GM15510 (cell line): Measurements from ENCODE around the gene PRSS8.

Experiments used
- POLR2A ChIP-seq: IDR thresholded peaks from 3 replicates; pipeline ENCODE4 v1.6.1; 2011; ENCODE audit warnings: borderline replicate concordance; ENCODE audit not compliant: insufficient read length; ENCODE audit errors: extremely low read depth

PRSS8 gene

DNA sequence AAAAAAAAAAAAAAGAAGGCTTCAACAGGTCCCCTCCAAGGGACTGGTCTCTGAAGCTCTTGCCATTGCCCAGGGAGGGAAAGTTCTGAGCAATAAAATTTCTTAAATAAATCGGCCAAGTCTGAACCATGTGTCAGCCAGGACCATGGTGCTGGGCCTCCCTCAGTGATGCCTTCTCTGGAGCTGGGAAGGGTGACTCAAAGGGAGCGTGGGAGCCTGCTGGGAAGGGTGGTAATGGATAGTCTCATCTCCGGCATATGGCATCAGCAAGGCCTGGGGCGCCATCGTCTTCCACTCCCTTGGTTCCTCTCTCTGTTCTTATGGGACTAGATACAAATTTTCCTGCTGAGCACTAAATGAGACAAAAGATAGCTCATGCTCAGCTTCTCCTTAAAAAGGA is 43.2 kb downstream of the PRSS8 start:
- no peak for TF ChIP-seq POLR2A

DNA sequence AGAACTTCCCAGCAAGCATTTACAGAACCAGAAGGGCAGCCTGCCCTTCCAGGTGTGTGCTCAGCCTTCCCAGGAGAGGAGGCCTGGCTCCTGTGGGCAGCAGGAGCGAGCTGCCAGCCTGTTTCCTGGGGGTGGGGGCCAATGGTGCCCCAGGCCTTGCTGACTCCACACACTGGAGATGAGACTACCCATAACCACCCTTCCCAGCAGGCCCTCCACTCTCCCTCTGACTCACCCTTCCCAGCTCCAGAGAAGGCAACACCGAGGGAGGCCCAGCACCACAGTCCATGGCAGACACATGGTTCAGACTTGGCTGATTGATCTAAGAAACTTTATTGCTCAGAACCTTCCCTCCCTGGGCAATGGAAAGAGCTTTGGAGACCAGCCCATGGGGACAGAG is 45.0 kb downstream of the PRSS8 start:
- no peak for TF ChIP-seq POLR2A

DNA sequence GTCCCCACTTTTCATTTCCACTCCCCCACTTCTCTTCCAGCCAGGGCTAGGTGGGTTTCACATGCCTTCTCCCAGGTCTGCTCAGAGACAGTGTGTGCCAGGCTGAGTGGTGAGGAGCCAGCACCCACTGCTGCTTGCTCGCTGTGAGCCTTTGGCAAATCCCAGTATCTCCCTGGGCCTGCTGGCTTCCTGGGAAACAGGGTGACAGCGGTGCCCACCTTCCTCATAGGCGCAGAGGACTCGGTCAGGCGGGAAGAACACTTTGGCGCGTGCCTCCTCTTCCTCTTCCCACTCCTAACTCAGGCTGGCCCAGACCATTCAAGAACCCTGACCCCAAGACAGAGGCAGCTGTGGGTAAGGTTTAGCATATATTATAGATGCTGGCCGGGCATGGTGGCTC is 46.3 kb downstream of the PRSS8 start:
- TF ChIP-seq POLR2A: no peak

DNA sequence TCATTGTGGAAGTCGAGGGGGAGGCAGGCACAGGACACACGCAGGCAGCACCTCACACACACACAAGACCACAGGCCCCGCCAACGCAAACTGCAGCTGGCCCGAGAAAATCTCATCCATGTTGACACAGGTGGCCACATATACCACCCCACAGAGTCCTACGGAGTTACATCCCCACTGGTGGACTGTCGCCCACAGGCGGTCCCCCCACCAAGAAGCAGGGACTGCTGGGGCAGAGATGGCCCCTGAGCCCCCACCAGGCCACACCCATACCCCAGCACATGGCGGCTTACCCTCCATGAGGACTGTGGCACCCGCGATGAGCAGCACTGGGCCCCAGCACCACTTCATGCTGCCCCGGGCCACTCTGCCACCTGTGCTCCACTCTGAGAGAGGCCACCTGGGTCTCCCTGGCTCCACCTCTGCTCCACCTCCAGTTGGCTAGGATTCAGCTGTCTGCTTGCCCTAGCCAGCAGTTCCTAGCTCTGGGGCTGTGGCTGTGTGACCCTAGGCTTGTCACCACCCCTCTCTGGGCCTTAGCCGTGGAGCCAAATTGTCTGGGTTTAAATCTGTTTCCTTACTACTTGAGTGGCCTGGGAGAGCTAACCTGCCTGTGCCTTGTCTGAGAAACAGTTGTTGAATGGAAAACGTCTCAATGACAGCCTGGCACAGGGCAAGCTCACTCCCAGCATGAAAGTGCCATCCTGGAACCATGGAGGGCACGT is 46.9 kb downstream of the PRSS8 start, which contains the start of gene PRSS53:
Gene PRSS53, minus strand, starts transcription at position 485 of the 725 bp plus-strand sequence. Its CDS starts 134 bp downstream, at position 351.
- TF ChIP-seq POLR2A: no peak

DNA sequence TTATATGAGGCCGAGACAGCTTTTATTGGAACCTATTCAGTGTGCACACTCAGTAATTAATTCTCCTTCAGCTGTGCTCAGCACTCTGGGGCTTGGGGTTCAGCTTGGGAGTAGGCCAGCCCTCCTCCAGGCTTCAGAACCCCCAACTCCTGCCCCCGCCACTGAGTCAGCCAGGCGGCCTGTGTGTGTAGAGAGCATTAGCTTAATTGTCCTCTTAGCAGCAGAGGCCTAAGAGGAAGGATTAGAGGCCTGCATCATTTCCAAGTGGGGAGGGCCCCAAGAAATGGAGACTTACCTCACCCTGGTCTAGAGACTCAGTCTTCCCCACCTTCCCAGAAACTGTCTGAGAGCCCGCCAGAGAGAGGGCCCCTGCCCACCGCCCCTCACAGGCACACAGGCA is 47.6 kb downstream of the PRSS8 start:
- TF ChIP-seq POLR2A: no peak

DNA sequence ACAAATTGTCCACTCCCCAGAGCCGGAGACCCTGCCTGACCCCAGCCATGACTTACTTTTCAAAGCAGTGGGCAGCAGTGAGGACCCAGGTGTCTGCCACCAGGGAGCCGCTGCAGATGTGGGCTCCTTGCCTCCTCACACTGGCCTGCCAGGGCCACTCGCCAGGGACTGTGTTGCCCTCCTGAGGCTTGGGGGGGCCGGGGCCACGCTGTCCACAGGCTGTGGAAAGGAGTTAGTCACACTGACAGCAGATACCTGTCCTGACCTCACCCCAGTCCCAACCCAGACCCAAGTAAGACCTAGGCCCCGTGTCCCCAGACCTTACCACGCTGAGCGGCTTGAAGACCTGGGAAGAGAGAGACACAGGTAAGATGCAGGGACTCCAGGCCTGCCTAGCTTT is 48.0 kb downstream of the PRSS8 start:
- no peak for TF ChIP-seq POLR2A

DNA sequence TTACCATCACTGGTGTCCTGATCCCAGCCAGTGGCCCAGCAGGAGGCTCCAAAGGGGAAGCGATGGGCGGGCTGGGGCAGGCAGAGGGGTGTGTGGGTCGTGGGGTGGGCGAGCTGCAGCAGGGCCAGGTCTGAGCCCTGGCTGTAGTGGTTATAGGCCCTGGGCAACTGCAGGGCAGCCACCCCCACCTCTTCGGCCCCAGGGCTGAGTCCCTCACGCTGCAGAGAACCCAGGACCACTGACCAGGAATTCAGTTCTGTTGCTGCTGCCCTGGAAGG is 49.0 kb downstream of the PRSS8 start:
- no peak for TF ChIP-seq POLR2A

DNA sequence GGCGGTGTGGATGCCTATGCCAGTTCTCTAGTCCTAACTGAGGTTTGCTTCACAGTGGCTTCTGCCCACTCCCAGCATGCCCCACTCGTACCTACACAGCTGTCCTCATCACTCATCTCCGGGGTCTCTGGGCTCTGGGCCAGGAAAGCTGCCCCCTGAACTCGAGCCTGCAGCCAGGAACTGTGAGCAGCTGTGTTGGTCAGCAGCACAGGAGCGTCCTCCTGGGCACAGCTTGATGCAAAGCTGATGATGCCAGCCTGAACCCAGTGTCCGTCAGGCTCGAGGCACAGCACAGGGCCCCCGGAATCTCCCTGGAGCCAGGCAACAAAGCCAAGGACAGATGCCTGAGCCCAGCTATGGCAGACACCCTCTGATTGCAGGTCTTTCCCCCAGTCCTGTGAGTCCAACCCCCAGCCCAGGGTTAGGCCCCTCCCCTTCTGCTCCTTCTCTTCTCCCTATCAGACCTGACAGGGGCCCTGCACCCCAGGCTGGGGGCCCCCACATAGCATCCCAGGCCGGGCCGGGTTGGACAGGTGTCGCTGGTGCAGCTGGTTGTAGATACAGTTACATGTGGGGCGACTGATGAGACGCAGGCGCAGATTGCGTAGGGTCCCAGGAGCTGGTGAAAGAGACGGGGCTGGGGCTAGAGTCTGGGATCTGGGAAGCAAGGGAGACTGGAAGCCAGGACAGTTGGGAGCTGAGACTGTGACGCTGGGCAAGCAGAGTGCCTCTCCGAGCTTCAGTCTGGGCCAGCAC is 49.5 kb downstream of the PRSS8 start:
- TF ChIP-seq POLR2A: no peak

DNA sequence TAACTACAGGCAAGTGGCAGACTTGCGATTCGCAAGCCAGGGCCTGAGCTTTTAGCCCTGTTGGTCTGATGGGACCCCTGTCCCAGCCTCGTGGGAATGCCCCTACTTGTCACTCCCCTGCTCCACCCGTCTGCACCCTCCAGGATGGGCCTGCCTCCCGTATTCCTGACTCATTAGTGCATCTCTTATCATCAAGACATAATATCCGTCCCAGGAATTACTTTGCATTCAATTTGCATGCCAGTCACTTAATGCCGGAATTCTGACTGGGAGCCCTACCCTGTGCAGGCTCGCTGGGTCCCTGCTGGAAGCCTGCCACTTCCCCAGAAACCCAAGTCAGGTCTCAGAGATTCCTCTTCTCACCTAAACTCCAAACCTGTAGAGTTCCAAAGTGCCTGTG is 50.1 kb downstream of the PRSS8 start:
- no peak for TF ChIP-seq POLR2A

DNA sequence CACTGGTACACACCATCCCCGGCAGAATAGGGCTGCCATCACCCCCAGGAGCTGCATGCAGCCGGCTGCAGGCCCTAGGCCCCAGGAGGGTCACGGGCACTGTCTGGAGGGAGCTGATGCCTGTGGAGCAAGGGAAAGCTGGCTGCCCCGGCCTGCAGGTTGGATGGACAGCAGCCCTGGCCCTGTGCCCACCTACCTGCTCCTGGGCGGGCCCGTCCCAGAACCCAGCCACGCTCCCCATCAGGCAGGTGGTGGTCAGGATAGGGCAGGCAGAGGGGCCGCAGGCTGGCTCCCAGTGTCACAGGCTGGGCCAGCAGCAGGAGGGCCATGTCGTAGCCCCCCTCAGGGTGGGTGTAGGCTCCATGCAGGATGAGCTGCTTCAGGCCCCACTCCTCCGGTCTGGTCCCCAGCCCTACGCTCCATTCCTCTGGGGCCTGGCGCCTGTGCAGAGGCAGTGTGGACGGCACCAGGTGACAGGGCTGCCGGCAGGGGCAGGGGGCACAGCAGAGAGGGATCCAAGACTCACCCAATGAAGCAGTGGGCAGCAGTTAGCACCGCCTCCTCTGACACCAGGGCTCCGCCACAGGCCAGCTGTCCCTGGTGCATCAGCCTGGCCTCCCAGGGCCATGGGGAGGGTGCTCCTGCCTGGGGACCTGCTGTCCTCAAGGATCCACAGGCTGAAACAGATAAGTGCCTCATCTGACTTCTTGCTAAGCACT is 50.8 kb downstream of the PRSS8 start:
- TF ChIP-seq POLR2A: no peak

DNA sequence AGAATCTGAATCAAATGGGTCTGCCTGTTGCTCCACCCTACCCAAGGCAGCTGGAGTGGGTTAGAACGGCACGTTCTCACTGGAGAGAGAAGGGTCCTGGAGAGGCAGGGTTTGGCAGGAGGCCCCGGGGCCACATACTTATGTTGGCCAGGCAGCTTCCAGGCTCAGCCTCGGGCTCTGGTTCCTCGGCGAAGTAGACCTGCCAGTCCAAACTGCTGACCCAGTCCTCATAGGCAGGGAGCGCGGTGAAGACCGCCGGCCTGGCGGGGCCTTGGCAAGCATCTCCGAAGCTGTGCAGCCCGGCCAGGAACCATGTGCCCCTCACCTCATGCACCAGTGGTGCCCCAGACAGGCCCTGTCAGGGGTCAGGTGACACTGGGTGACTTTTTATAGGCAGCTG is 51.5 kb downstream of the PRSS8 start:
- TF ChIP-seq POLR2A: no peak

DNA sequence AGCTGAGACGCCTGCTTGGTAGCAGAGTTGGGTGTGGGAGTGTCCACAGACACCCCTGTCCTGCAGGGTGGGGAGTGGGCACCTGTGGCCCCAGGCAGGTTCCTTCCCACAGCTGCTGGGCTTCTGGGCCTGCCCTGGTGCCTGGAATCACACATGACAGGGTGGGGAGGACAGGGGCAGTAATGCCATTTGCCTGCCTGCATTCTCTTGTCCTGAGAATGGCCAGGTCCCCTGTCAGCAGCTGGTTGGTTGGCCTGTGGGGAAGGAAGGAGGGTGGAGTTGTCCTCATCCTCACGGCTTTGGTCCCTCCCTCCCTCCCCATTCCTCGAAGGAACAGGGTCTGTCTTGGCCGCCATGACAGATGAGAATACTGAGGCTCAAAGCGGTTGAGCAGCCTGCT is 52.0 kb downstream of the PRSS8 start:
- TF ChIP-seq POLR2A: no peak

DNA sequence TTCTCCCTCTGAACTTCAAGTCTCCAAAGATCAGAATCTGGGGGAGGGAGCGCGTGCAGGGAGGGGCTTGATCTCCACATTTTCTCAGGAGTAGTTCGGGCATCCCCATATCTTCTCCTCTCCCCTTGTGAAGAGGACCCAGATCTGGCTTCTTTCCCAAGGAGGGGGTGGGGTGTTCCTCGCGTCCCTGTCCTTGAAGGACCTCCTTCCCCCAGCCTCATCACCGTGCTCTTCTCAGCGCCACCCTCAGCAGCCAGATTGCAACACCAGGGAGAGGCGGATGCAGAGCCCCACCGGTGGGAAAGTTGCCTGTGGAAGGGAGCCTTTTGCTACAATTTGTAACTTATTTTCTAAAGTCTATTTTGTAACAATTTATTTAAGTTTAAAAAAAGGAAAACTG is 52.4 kb downstream of the PRSS8 start:
- no peak for TF ChIP-seq POLR2A

DNA sequence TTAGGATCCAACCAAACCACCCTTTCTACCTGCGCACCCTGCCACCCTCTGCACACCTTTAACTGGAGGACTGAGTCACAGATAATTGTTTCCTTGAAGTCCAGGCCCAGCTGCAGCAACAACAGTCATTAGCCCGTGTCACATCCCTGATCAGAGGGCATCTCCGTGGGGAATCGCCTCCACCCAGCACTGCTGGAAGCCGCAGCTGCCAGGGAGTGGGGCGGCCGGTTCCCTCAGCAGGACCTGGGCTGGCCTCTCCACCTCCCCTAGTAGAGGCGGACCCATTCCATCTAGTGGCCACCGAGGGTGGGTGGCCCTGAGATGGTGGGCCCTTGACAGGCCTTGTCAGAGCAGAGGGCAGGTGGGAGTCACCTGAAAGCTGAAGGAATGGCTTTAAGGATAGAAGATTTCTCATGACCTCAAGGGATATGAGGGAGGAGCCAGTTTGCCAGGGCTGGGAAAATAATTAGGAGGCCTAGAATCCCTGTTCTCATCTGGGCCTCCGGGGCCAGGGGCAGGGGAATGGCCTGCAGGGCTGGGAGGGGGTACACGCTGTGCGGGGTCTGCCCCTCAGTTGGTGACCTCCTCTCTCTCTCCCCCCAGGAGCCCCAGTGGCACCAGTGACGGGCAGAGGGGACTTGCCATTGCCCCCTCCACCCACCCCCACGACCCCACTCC is 53.0 kb downstream of the PRSS8 start:
- no peak for TF ChIP-seq POLR2A
